Chondrocyte (in vitro differentiated cells): ENCODE results near the gene SLC4A5. TPM values are rescaled to one million over a fixed set of nuclear protein-coding genes. Genes with fewer than 3 reads are reported as not detected.
"Not testable (repeated sequence)": the region's sequence is repeated elsewhere in the genome, so short reads cannot be mapped to it uniquely, and the experiment has no call there.

Source experiments
- DNase-seq: peaks from one replicate; pipeline ENCODE4 v3.0.0; 2021; ENCODE audit warnings: mixed read lengths, low spot score
- H3K27ac Mint-ChIP-seq: one replicate; pipeline ENCODE4 v1.8.0; 2021; ENCODE audit warnings: mild to moderate bottlenecking, moderate library complexity, mixed read lengths; ENCODE audit not compliant: unreplicated experiment
- H3K27me3 Mint-ChIP-seq: 2 replicates; pipeline ENCODE4 v1.8.0; 2021; ENCODE audit warnings: low read depth, mixed read lengths
- H3K36me3 Mint-ChIP-seq: 2 replicates; pipeline ENCODE4 v1.8.0; 2021; ENCODE audit warnings: low read depth, mixed read lengths
- H3K4me1 Mint-ChIP-seq: 2 replicates; pipeline ENCODE4 v1.8.0; 2021; ENCODE audit warnings: low read depth, mild to moderate bottlenecking, mixed read lengths
- H3K4me3 Mint-ChIP-seq: one replicate; pipeline ENCODE4 v1.8.0; 2021; ENCODE audit warnings: mild to moderate bottlenecking, moderate library complexity, mixed read lengths; ENCODE audit not compliant: unreplicated experiment
- H3K9me3 Mint-ChIP-seq: 2 replicates; pipeline ENCODE4 v1.8.0; 2021; ENCODE audit warnings: low read depth, mixed read lengths
- total RNA-seq: library from RNA; stranded (reverse); gene quantifications from 3 replicates; pipeline ENCODE4 v1.2.1, GENCODE V29; 2021
- TF ChIP-seq, protein P1 (sequence below): fragments of 200-600 bp; sonication (generic); IDR thresholded peaks from 2 replicates; pipeline ENCODE4 v1.5.0; 2021; ENCODE audit warnings: antibody characterized with exemption, mild to moderate bottlenecking, moderate library complexity

Gene SLC4A5
- total RNA-seq, 1 donor from 2014 or later, result 0.65 TPM

DNA sequence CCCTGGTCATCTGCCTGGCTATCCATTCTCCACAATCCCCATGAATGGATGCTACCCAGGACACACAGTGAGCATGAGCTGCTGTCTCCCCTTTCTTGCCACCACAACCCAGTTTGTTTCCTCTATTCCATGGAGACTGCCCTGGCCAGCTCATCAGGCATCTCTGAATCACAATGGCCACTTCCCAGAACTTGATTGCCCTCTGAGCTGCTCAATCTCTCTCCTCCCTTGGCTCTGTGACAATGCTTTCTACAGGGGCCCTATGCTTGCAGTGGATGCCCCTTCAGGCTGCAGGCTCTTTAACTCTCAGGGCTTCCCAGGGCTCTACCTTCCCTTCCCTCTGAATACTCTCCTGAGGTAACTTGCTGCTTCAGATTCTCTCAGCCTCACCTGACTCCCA, 14.4 kb upstream of the SLC4A5 start:
- Mint-ChIP-seq H3K9me3 (no peaks in the 10 kb centered on the region), H3K4me3 (no peak overlapping the region), H3K27ac (no peak overlapping the region), H3K4me1 (no peaks in the 10 kb centered on the region), H3K27me3 (no peaks in the 10 kb centered on the region), H3K36me3 (peaks cover 42% of the 10 kb centered on the region)
- no peak for DNase-seq
- TF ChIP-seq, protein P1, sequence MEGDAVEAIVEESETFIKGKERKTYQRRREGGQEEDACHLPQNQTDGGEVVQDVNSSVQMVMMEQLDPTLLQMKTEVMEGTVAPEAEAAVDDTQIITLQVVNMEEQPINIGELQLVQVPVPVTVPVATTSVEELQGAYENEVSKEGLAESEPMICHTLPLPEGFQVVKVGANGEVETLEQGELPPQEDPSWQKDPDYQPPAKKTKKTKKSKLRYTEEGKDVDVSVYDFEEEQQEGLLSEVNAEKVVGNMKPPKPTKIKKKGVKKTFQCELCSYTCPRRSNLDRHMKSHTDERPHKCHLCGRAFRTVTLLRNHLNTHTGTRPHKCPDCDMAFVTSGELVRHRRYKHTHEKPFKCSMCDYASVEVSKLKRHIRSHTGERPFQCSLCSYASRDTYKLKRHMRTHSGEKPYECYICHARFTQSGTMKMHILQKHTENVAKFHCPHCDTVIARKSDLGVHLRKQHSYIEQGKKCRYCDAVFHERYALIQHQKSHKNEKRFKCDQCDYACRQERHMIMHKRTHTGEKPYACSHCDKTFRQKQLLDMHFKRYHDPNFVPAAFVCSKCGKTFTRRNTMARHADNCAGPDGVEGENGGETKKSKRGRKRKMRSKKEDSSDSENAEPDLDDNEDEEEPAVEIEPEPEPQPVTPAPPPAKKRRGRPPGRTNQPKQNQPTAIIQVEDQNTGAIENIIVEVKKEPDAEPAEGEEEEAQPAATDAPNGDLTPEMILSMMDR, result no peak

DNA sequence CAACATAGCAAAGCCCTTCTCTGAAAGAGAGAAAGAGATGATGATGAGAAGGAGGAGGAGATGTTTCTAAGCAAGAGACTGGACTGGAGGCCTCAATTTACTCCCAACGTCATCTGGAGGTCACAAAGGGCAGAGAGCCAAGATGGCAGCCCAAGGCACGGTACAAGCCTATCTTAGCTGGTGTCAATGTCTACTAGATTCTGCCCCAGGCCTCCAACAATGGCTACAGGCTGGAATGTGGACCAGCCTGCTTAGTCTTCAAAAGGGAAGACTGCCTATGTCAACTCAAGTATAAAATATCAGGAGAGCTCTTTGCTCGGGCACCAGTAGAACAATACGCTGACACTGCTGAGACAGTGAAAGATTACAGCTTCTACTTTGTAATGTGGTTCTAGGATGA, 6.7 kb upstream of the SLC4A5 start:
- Mint-ChIP-seq H3K36me3 (peaks cover 2% of the 10 kb centered on the region), H3K9me3 (no peaks in the 10 kb centered on the region), H3K27ac (no peak overlapping the region), H3K4me1 (no peaks in the 10 kb centered on the region), H3K27me3 (no peaks in the 10 kb centered on the region), H3K4me3 (no peak overlapping the region)
- DNase-seq, result no peak
- TF ChIP-seq, protein P1, result no peak

DNA sequence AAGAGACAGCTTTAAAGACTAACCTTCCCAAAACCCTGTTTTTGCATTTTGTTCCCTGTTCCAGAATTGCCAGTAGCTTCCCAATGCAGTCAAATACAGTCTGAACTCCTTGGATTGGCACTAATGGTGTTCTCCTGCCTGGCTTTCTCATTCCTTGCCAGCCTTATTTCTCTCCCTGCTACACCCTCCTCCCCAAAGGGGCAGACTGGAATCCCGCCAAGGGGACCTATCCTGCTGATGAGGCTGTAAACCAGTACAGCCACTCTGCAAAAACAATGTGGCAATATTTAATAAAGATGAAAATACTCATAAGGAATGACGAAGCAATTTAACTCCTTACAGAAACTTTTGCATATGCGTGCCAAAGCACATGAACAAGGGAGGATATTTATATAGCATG, 4.5 kb upstream of the SLC4A5 start:
- H3K4me3 Mint-ChIP-seq, result no peak overlapping the region
- no peaks in the 10 kb centered on the region for H3K9me3 Mint-ChIP-seq
- no peaks in the 10 kb centered on the region for H3K4me1 Mint-ChIP-seq
- TF ChIP-seq, protein P1, result no peak
- DNase-seq, result no peak
- no peaks in the 10 kb centered on the region for H3K36me3 Mint-ChIP-seq
- H3K27ac Mint-ChIP-seq, result no peak overlapping the region
- H3K27me3 Mint-ChIP-seq, result no peaks in the 10 kb centered on the region

DNA sequence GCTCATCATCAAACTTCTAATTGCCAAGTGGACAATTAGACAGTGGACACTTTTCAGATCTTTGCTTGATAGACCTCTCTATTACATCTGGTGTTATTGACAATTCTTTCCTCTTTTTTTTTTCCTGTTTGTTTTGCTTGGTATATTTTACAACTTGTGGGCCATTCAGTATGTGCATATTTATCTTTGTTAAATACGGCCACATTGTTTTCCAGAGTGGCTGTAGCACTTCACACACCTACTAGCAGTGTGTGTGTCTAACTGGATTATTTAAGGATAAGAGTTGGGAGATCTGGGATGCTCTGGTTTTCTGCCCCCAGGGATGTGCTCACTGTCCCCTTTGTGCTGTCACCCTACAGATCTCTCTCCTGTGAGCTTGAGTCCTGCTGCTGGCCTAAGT, 4.1 kb upstream of the SLC4A5 start:
- DNase-seq, result no peak
- no peaks in the 10 kb centered on the region for H3K27me3 Mint-ChIP-seq
- TF ChIP-seq, protein P1, result no peak
- H3K4me1 Mint-ChIP-seq, result no peaks in the 10 kb centered on the region
- H3K4me3 Mint-ChIP-seq, result no peak overlapping the region
- H3K36me3 Mint-ChIP-seq, result no peaks in the 10 kb centered on the region
- H3K9me3 Mint-ChIP-seq, result no peaks in the 10 kb centered on the region
- no peak overlapping the region for H3K27ac Mint-ChIP-seq

DNA sequence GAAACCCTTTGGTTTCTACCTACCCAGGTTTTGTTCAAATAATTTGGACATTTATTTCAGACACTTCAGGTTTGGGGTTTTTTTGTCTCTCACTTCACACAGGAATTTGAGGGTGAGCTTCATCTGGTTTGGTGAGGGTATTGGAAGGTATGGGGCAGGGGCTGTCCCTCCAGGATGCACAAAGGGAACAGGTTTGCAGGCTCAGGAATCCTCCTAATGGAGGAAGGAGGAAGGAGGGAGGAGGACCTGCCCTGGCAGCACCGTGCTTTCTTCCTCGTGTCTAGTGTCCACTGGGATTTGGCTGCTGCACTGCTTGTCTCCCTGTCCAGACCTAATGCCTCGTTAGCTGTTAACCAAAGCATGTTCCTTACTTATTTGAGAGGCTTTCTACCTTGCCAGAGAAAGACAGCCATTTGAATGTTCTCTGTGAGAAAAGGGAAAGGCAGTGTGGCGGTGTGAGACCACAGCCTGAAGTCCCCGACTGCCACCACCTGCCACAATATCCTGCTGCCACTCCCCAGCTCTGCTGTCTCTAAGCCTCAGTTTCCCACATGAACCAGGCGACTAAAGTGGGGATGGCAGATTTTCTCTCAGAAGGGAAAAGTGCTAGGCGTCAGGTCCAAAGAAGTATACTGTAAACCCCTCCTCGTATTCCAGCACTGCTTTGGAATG, 2.2 kb upstream of the SLC4A5 start:
- Mint-ChIP-seq H3K4me3 (no peak overlapping the region), H3K27ac (no peak overlapping the region), H3K9me3 (no peaks in the 10 kb centered on the region), H3K36me3 (no peaks in the 10 kb centered on the region), H3K27me3 (no peaks in the 10 kb centered on the region), H3K4me1 (no peaks in the 10 kb centered on the region)
- no peak for DNase-seq
- TF ChIP-seq, protein P1, result no peak

DNA sequence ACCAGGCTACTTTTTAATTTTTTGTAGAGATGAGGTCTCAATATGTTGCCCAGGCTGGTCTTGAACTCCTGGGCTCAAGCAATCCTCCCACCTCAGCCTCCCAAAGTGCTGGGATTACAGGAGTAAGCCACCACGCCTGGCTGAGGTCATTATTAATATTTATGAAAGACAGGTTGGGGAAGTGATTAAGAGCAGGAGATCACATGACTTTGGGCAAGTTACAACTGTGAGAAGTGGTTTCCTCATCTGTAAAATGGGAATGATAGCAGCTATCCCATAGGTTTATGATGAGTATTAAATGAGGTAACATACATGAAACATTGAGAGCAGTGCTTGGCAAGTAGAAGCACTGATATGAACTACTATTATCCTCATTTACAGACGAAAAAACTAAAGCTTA, 7.0 kb downstream of the SLC4A5 start:
- not testable (repeated sequence) for H3K9me3 Mint-ChIP-seq, H3K4me1 Mint-ChIP-seq, H3K27me3 Mint-ChIP-seq, H3K4me3 Mint-ChIP-seq, DNase-seq, H3K27ac Mint-ChIP-seq, H3K36me3 Mint-ChIP-seq
